ENCODE measurements around the gene PMF1. TPM values are rescaled to one million over a fixed set of nuclear protein-coding genes. Genes with fewer than 3 reads are reported as not detected.
A peak's percentile ranks its signal among the peaks of the same experiment; 100 is the strongest.
"Not testable (repeated sequence)": the region's sequence is repeated elsewhere in the genome, so short reads cannot be mapped to it uniquely, and the experiment has no call there.

PMF1 gene
- total and polyA plus RNA-seq, 2 of the 13 experiments (the other 11 are each of a cell fraction or from before 2014, with no cell fraction given): 72.5 to 89.0 TPM

GRCh38 chr1:156181391-156181924 is 31.3 kb upstream of the PMF1 start (continued):
- not testable (repeated sequence) for TF ChIP-seq HNF1A (IDR thresholded peaks at IDR 0.05; ENCODE audit: low read depth)
- TF ChIP-seq HNF1A (CRISPR knock-in tag; IDR thresholded peaks at IDR 0.05; ENCODE audit: borderline replicate concordance): peak; percentile 44; the same call in 1 of the 2 replicates
- 0 out of 2 replicates have a peak, but pooled peaks have one; percentile 21 for TF ChIP-seq ZNF792 (CRISPR knock-in tag; IDR thresholded peaks at IDR 0.05)
- TF ChIP-seq ARID5B (CRISPR knock-in tag; IDR thresholded peaks at IDR 0.05): peak; percentile 41; the same call in 1 of the 2 replicates
- 0 out of 2 replicates have a peak, but pooled peaks have one; percentile 24 for TF ChIP-seq GATAD1 (CRISPR knock-in tag; IDR thresholded peaks at IDR 0.05)
- 0 out of 2 replicates have a peak, but pooled peaks have one; percentile 15 for TF ChIP-seq ZGPAT (CRISPR knock-in tag; IDR thresholded peaks at IDR 0.05)
- TF ChIP-seq ZNF143 (CRISPR knock-in tag; IDR thresholded peaks at IDR 0.05): peak; percentile 58
- TF ChIP-seq GATAD2A (CRISPR knock-in tag; IDR thresholded peaks at IDR 0.05): peak; percentile 56; the same call in 1 of the 2 replicates
- 0 out of 2 replicates have a peak, but pooled peaks have one; percentile 17 for TF ChIP-seq IRF2 (CRISPR knock-in tag; IDR thresholded peaks at IDR 0.05)
- peak; percentile 12; the same call in 1 of the 2 replicates for TF ChIP-seq CTCF (CRISPR knock-in tag; IDR thresholded peaks at IDR 0.05)
- peak; percentile 20; the same call in 1 of the 2 replicates for TF ChIP-seq PHF21A (CRISPR knock-in tag; IDR thresholded peaks at IDR 0.05)
- peak; percentile 45; the same call in 1 of the 2 replicates for TF ChIP-seq KAT7 (CRISPR knock-in tag; IDR thresholded peaks at IDR 0.05; ENCODE audit: borderline replicate concordance)
- peak; percentile 65; the same call in 1 of the 2 replicates for TF ChIP-seq DMAP1 (CRISPR knock-in tag; IDR thresholded peaks at IDR 0.05)
- TF ChIP-seq SMAD3 (CRISPR knock-in tag; IDR thresholded peaks at IDR 0.05): 0 out of 2 replicates have a peak, but pooled peaks have one; percentile 24
- 0 out of 2 replicates have a peak, but pooled peaks have one; percentile 26 for TF ChIP-seq TBX2 (CRISPR knock-in tag; IDR thresholded peaks at IDR 0.05; ENCODE audit: borderline replicate concordance)

Measured in HepG2 (cell line).